Measurements from ENCODE around the gene DTWD1. TPM values are rescaled to one million over a fixed set of nuclear protein-coding genes. Genes with fewer than 3 reads are reported as not detected.
"Not testable (repeated sequence)": the region's sequence is repeated elsewhere in the genome, so short reads cannot be mapped to it uniquely, and the experiment has no call there.

Gene DTWD1, protein sequence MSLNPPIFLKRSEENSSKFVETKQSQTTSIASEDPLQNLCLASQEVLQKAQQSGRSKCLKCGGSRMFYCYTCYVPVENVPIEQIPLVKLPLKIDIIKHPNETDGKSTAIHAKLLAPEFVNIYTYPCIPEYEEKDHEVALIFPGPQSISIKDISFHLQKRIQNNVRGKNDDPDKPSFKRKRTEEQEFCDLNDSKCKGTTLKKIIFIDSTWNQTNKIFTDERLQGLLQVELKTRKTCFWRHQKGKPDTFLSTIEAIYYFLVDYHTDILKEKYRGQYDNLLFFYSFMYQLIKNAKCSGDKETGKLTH
- total RNA-seq (21.9 TPM), polyA plus RNA-seq (30.4 TPM)
- long read RNA-seq, donor 1, partial matches to known transcripts = 0 of 2 reads
- long read RNA-seq, donor 1, other reads (novel, unspliced or antisense) = 0 of 2 reads
- long read RNA-seq, donor 2 = 0 reads
- long read RNA-seq, donor 3, full-length matches to known transcripts = 20 of 25 reads
- long read RNA-seq, donor 3, partial matches to known transcripts = 5 of 25 reads
- long read RNA-seq, donor 3, other reads (novel, unspliced or antisense) = 0 of 25 reads
- long read RNA-seq, donor 4, partial matches to known transcripts = 0 of 5 reads
- long read RNA-seq, donor 4, other reads (novel, unspliced or antisense) = 0 of 5 reads
- long read RNA-seq, donor 5, transcript DTWD1-202 (5 exons, 1,584 nt) = major isoform, 11 of 22 reads
- long read RNA-seq, donor 5, partial matches to known transcripts = 10 of 22 reads
- long read RNA-seq, donor 5, other reads (novel, unspliced or antisense) = 0 of 22 reads
- long read RNA-seq, donor 6, transcript DTWD1-202 (5 exons, 1,584 nt) = major isoform, 12 of 12 reads
- long read RNA-seq, donor 6, partial matches to known transcripts = 0 of 12 reads
- long read RNA-seq, donor 6, other reads (novel, unspliced or antisense) = 0 of 12 reads
- long read RNA-seq, donor 7, full-length matches to known transcripts = 10 of 10 reads
- long read RNA-seq, donor 7, partial matches to known transcripts = 0 of 10 reads
- long read RNA-seq, donor 7, other reads (novel, unspliced or antisense) = 0 of 10 reads
- long read RNA-seq, donor 8, partial matches to known transcripts = 0 of 2 reads
- long read RNA-seq, donor 8, other reads (novel, unspliced or antisense) = 0 of 2 reads
- long read RNA-seq, donor 9, partial matches to known transcripts = 0 of 4 reads
- long read RNA-seq, donor 9, other reads (novel, unspliced or antisense) = 0 of 4 reads
- long read RNA-seq, donor 10, partial matches to known transcripts = 0 of 4 reads
- long read RNA-seq, donor 10, other reads (novel, unspliced or antisense) = 0 of 4 reads

DNA sequence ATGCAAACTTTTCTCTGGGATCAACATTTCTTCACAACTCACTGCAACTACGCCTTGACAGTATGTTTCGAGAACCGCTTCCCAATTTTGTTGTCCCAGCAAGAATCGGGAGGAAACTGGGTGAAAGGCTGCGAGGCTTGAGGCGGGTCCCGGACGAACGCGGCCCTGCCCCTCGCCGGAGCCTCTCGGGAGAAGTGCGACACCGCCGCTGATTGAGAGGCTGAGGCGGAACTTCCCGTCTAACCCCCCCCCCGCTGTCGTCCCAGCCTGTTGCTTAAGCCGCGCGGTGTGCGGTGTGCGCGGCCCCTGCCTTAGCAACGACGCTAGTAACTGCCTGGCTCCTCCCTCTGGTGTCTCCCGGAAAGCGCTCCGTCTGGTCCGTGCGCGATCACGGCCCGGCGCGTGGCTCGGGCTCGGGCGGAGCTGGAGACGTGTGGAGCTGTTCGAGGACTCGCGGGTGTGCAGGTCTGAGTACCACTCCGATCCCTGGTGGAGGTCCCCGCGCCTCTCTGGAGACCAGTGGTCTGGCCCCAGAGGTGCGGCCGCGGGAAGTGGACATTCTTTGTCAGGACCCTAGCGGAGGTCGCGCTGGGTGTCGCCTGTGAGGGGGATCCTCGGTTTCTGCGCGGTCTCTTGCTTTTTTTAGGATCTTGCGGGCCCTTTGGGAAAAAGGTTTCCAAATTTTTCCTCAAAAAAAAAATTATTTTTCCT is at the start of gene DTWD1, which contains the start of gene FAM227B:
DTWD1 (plus strand) TSS at position 391 of the 711 bp plus-strand sequence. CDS start 4,120 bp downstream, outside the sequence.
FAM227B (minus strand) TSS at position 161 of the 711 bp plus-strand sequence. CDS start 5,647 bp downstream, outside the sequence.
- WGBS = under 1% methylated on average over 59 of the region's 59 CpGs
- Histone ChIP-seq H3K4me1 (ENCODE audit: control insufficient read depth in 2 of 2, insufficient read depth in 2 of 2, low read length in 2 of 2) (peaks cover 5 to 6% of the 10 kb centered on the region in 2 donors), H3K4me3 (ENCODE audit: low read length in 2 of 2) (peak within 1 kb of the TSS; percentile 64 to 92), H3K9me3 (ENCODE audit: control insufficient read depth in 2 of 2, insufficient read depth in 1 of 2, low read length in 1 of 2) (peaks cover 0 to 9% of the 10 kb centered on the region in 2 donors), H3K27me3 (ENCODE audit: control insufficient read depth in 2 of 2, insufficient read depth in 1 of 2, low read length in 1 of 2) (no peaks in the 10 kb centered on the region), H3K27ac (ENCODE audit: low read depth in 1 of 2, low read length in 1 of 2) (peak within 1 kb of the TSS; percentile 89 to 93), H3K36me3 (ENCODE audit: control insufficient read depth in 2 of 2, insufficient read depth in 2 of 2, low read length in 1 of 2) (peaks cover 4 to 7% of the 10 kb centered on the region in 2 donors)
- DNase-seq (ENCODE audit: low read depth in 6 of 9, low spot score in 9 of 9) = peak; percentile 88 to 98 (median 95)

DNA sequence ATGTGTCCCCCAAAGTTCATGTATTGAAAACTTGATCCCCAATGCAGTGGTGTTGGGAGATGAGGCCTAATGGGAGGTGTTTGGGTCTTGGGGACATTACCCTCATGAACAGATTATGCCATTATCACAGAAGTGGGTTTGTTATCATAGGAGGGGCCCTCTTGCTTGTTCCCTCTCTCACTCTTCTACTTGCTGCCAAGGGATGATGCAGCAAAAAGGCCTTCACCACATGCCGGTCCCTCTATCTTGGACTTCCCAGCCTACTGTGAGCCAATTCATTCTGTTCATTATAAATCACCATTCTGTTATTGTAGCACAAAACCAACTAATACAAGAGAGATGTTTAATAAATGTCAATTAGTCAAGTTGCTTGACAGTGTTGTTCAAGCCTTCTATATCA is 47.4 kb upstream of the DTWD1 start:
- Histone ChIP-seq H3K27me3 (ENCODE audit: control insufficient read depth in 2 of 2, insufficient read depth in 1 of 2, low read length in 1 of 2) (no peaks in the 10 kb centered on the region), H3K27ac (ENCODE audit: low read depth in 1 of 2, low read length in 1 of 2) (no peak overlapping the region), H3K36me3 (ENCODE audit: control insufficient read depth in 2 of 2, insufficient read depth in 2 of 2, low read length in 1 of 2) (no peaks in the 10 kb centered on the region), H3K4me3 (ENCODE audit: low read length in 2 of 2) (no peak overlapping the region), H3K9me3 (ENCODE audit: control insufficient read depth in 2 of 2, insufficient read depth in 1 of 2, low read length in 1 of 2) (no peaks in the 10 kb centered on the region), H3K4me1 (ENCODE audit: control insufficient read depth in 2 of 2, insufficient read depth in 2 of 2, low read length in 2 of 2) (no peaks in the 10 kb centered on the region)
- DNase-seq (ENCODE audit: low read depth in 6 of 9, low spot score in 9 of 9) = no peak
- WGBS = 98% methylated on average over 1 of the region's 1 CpG

DNA sequence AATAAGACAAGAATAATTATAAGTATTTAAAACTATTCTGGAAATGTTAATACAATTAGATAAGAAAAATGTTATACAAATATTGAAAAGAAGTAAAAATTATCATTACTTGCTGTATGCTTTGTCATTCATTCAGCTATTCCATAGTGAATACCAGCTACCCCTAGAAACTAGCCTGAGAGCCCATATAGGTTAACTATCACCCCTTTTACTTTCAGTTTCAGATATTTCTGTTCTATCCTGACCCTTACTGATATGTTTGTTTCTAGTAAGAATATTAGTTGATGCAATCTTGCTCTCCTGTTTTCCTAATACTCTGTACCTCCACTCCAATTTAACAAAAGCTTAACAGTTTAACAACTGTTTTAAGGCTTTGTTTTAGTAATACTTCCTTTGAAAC is 31.8 kb upstream of the DTWD1 start:
- Histone ChIP-seq H3K36me3 (ENCODE audit: control insufficient read depth in 2 of 2, insufficient read depth in 2 of 2, low read length in 1 of 2) (no peaks in the 10 kb centered on the region), H3K27me3 (ENCODE audit: control insufficient read depth in 2 of 2, insufficient read depth in 1 of 2, low read length in 1 of 2) (no peaks in the 10 kb centered on the region), H3K4me3 (ENCODE audit: low read length in 2 of 2) (no peak overlapping the region), H3K4me1 (ENCODE audit: control insufficient read depth in 2 of 2, insufficient read depth in 2 of 2, low read length in 2 of 2) (no peaks in the 10 kb centered on the region), H3K9me3 (ENCODE audit: control insufficient read depth in 2 of 2, insufficient read depth in 1 of 2, low read length in 1 of 2) (no peaks in the 10 kb centered on the region), H3K27ac (ENCODE audit: low read depth in 1 of 2, low read length in 1 of 2) (no peak overlapping the region)
- no peak for DNase-seq (ENCODE audit: low read depth in 6 of 9, low spot score in 9 of 9)

DNA sequence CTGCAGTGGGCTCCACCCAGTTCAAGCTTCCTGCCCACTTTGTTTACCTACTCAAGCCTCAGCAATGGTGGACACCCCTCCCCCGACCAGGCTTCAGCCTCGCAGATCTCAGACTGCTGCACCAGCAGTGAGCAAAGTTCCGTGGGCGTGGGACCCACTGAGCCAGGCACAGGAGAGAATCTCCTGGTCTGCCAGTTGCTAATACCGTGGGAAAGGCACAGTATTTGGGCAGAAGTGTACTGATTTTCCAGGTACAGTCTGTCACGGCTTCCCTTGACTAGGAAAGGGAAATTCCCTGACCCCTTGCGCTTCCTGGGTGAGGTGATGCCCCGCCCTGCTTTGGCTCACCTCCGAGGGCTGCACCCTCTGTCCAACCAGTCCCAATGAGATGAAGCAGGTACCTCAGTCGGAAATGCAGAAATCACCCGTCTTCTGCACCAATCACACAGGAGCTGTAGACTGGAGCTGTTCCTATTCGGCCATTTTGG is 28.0 kb upstream of the DTWD1 start:
- H3K27me3 ChIP-seq (ENCODE audit: control insufficient read depth in 2 of 2, insufficient read depth in 1 of 2, low read length in 1 of 2); H3K4me1 ChIP-seq (ENCODE audit: control insufficient read depth in 2 of 2, insufficient read depth in 2 of 2, low read length in 2 of 2); DNase-seq (ENCODE audit: low read depth in 6 of 9, low spot score in 9 of 9); H3K4me3 ChIP-seq (ENCODE audit: low read length in 2 of 2); H3K36me3 ChIP-seq (ENCODE audit: control insufficient read depth in 2 of 2, insufficient read depth in 2 of 2, low read length in 1 of 2); H3K27ac ChIP-seq (ENCODE audit: low read depth in 1 of 2, low read length in 1 of 2); H3K9me3 ChIP-seq (ENCODE audit: control insufficient read depth in 2 of 2, insufficient read depth in 1 of 2, low read length in 1 of 2): not testable (repeated sequence)
- 90% methylated on average over 12 of the region's 12 CpGs for WGBS

DNA sequence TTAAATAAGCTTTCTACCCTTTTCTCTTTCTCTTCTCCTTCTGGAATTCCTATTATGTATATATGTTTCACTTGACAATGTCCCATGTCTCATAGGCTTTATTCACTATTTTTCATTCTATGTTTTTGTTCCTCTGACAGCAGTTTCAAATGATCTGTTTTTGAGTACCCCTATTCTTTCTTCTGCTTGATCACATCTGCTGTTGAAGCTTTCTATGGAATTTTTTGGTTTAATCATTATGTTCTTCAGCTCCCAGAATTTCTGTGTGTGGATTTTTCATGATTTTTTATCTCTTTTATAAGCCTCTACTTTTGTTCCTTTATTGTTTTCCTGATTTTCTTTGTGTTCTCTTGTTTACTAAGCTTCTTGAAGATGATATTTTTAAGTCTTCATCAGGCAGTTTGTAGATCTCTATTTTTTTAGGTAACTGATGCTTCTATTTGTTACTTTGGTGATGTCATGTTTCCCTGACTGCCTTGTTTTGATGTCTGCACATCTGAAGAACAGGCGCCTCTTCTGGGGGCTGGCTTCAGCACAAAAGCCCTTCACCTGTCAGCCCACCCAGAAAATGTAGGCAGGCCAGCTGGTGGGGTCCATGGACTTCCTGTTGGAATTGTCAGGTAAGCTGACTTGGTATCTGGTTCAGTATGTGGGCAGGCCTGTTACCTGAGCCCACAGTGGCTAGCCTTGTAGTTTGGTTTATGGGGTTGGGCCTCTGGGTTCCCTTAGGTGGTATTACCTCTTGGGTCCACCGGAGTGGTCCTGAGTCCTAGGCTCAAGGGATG is 16.0 kb upstream of the DTWD1 start:
- Histone ChIP-seq H3K27me3 (ENCODE audit: control insufficient read depth in 2 of 2, insufficient read depth in 1 of 2, low read length in 1 of 2) (no peaks in the 10 kb centered on the region), H3K9me3 (ENCODE audit: control insufficient read depth in 2 of 2, insufficient read depth in 1 of 2, low read length in 1 of 2) (peaks cover 1 to 15% of the 10 kb centered on the region in 2 donors), H3K27ac (ENCODE audit: low read depth in 1 of 2, low read length in 1 of 2) (no peak overlapping the region), H3K4me1 (ENCODE audit: control insufficient read depth in 2 of 2, insufficient read depth in 2 of 2, low read length in 2 of 2) (peaks cover 0 to 2% of the 10 kb centered on the region in 2 donors), H3K4me3 (ENCODE audit: low read length in 2 of 2) (no peak overlapping the region), H3K36me3 (ENCODE audit: control insufficient read depth in 2 of 2, insufficient read depth in 2 of 2, low read length in 1 of 2) (no peaks in the 10 kb centered on the region)
- WGBS = over 99% methylated on average over 2 of the region's 2 CpGs
- DNase-seq (ENCODE audit: low read depth in 6 of 9, low spot score in 9 of 9) = no peak

DNA sequence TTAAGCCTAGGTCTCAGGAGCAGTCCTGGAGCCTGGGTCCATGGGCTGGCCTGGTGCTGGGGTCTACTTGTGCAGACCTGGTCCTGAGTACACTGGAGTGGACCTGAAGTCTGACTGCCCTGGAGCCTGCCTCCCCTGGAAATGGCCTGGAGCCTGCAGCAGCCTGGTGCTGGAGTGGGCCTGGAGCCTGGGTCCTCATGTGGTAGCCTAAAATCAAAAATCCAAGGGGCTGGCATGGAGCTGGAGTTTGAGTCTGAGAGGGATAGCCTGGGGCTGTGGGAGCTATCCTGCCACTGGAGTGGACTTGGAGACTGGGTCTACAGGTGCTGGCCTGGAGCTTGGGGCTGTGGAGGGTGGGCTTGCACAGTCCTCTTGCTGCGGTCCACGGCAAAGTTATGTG is 15.3 kb upstream of the DTWD1 start:
- Histone ChIP-seq H3K4me3 (ENCODE audit: low read length in 2 of 2) (no peak overlapping the region), H3K4me1 (ENCODE audit: control insufficient read depth in 2 of 2, insufficient read depth in 2 of 2, low read length in 2 of 2) (peaks cover 0 to 2% of the 10 kb centered on the region in 2 donors), H3K36me3 (ENCODE audit: control insufficient read depth in 2 of 2, insufficient read depth in 2 of 2, low read length in 1 of 2) (no peaks in the 10 kb centered on the region), H3K27ac (ENCODE audit: low read depth in 1 of 2, low read length in 1 of 2) (no peak overlapping the region), H3K27me3 (ENCODE audit: control insufficient read depth in 2 of 2, insufficient read depth in 1 of 2, low read length in 1 of 2) (no peaks in the 10 kb centered on the region), H3K9me3 (ENCODE audit: control insufficient read depth in 2 of 2, insufficient read depth in 1 of 2, low read length in 1 of 2) (peaks cover 1 to 10% of the 10 kb centered on the region in 2 donors)
- DNase-seq (ENCODE audit: low read depth in 6 of 9, low spot score in 9 of 9) = no peak
- WGBS = 100% methylated on average over 2 of the region's 2 CpGs

DNA sequence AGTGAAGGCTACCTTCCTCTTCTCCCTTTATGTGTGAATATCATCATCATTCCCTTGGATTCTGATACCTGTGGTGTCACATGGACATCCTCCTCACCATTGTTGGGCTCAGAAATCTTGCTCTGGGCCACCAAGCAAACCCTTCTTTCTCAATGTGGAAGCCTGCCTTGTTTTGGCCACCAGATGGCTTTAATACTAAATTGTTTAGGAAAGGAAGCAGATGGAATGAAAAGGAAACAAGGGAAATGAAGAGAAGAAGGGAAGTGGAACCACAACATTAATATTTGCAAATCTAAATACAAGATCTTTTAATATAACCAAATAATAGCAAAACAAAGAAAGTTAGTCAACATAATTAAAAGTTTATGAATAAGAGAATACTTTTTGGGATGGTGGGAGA is 14.3 kb upstream of the DTWD1 start:
- H3K9me3 ChIP-seq (ENCODE audit: control insufficient read depth in 2 of 2, insufficient read depth in 1 of 2, low read length in 1 of 2) = peaks cover 0 to 7% of the 10 kb centered on the region in 2 donors
- no peak overlapping the region for H3K27ac ChIP-seq (ENCODE audit: low read depth in 1 of 2, low read length in 1 of 2)
- no peaks in the 10 kb centered on the region for H3K36me3 ChIP-seq (ENCODE audit: control insufficient read depth in 2 of 2, insufficient read depth in 2 of 2, low read length in 1 of 2)
- DNase-seq (ENCODE audit: low read depth in 6 of 9, low spot score in 9 of 9) = no peak
- H3K4me3 ChIP-seq (ENCODE audit: low read length in 2 of 2) = no peak overlapping the region
- peaks cover 0 to 2% of the 10 kb centered on the region in 2 donors for H3K4me1 ChIP-seq (ENCODE audit: control insufficient read depth in 2 of 2, insufficient read depth in 2 of 2, low read length in 2 of 2)
- no peaks in the 10 kb centered on the region for H3K27me3 ChIP-seq (ENCODE audit: control insufficient read depth in 2 of 2, insufficient read depth in 1 of 2, low read length in 1 of 2)

Measured in thymus (tissue), 14 donors.